ENCODE data around the gene RPL36AL. TPM values are rescaled to one million over a fixed set of nuclear protein-coding genes. Genes with fewer than 3 reads are reported as not detected.
A peak's percentile ranks its signal among the peaks of the same experiment; 100 is the strongest.
"Not testable (repeated sequence)": the region's sequence is repeated elsewhere in the genome, so short reads cannot be mapped to it uniquely, and the experiment has no call there.

The RPL36AL gene
- total RNA-seq, 1 experiment from 2014 or later: 207 TPM

- no peak overlapping the region for H2BK20ac ChIP-seq (ENCODE audit: low read depth, low read length, poor library complexity, severe bottlenecking)
- no peak overlapping the region for H2BK5ac ChIP-seq (ENCODE audit: insufficient read length, low read length)
- no peak overlapping the region for H3K18ac ChIP-seq (ENCODE audit: insufficient read length, low read depth, low read length)
- H3K4me1 Mint-ChIP-seq: peaks cover 20 to 23% of the 10 kb centered on the region in 2 experiments
- H3K79me2 ChIP-seq (ENCODE audit: insufficient read depth, low read length): peaks cover 12% of the 10 kb centered on the region; the same call in 1 of the 2 replicates
- DNase-seq: no peak
- no peak overlapping the region for H4K5ac ChIP-seq (ENCODE audit: insufficient read length, low read depth, low read length)
- H3K79me1 ChIP-seq (ENCODE audit: insufficient read depth, low read depth, low read length, poor library complexity, severe bottlenecking): no peaks in the 10 kb centered on the region
- no peak overlapping the region for H3K56ac ChIP-seq (ENCODE audit: insufficient read length, low read depth, low read length)
- H3K23ac ChIP-seq (ENCODE audit: insufficient read length, low read depth, low read length): no peak overlapping the region
- H3K23me2 ChIP-seq (ENCODE audit: insufficient read length, low read depth, low read length, poor library complexity, severe bottlenecking): peaks cover 12% of the 10 kb centered on the region
- H2AFZ ChIP-seq (ENCODE audit: low read length): no peak overlapping the region
- peak overlapping the region; percentile 95 for H3K4me2 ChIP-seq (ENCODE audit: insufficient read depth, insufficient read length, low read length)
- TF ChIP-seq CTCF (conservative IDR thresholded peaks at IDR 0.05): no peak
- no peak overlapping the region for H3K27ac ChIP-seq (ENCODE audit: insufficient read length, low read depth, low read length)
- peaks cover 4% of the 10 kb centered on the region; the same call in 1 of the 2 replicates for H3K4me1 ChIP-seq (ENCODE audit: insufficient read depth, low read length)
- no peak overlapping the region for H3T11ph ChIP-seq (ENCODE audit: low read length)
- H3K9me3 ChIP-seq (ENCODE audit: control insufficient read depth, low read depth, low read length): no peaks in the 10 kb centered on the region
- H3K27ac Mint-ChIP-seq: peak overlapping the region; percentile 32 to 99 (median 99); a peak in 4 of 7 replicates
- peaks cover 8 to 36% (median 18%) of the 10 kb centered on the region in 3 experiments for H3K36me3 Mint-ChIP-seq (ENCODE audit: insufficient read depth in 1 of 3, low read depth in 3 of 3)
- no CpG with 5 or more reads among the region's 11 CpGs for WGBS (ENCODE audit: extremely low coverage, insufficient read length, low lambda C conversion rate)
- H2AK5ac ChIP-seq (ENCODE audit: insufficient read length, low read length): no peak overlapping the region
- H2BK15ac ChIP-seq (ENCODE audit: low read depth, low read length): no peak overlapping the region
- H2BK12ac ChIP-seq (ENCODE audit: insufficient read length, low read depth, low read length): no peak overlapping the region
- H3K9me3 Mint-ChIP-seq: no peaks in the 10 kb centered on the region; a peak in 1 of 5 replicates
- no peak overlapping the region for H4K91ac ChIP-seq (ENCODE audit: insufficient read length, low read depth, low read length)
- H4K20me1 ChIP-seq (ENCODE audit: control insufficient read depth, insufficient read depth, insufficient read length): no peaks in the 10 kb centered on the region
- H2BK120ac ChIP-seq (ENCODE audit: low read depth, low read length, poor library complexity, severe bottlenecking): no peak overlapping the region
- no peak overlapping the region for H3K4ac ChIP-seq (ENCODE audit: low read depth, low read length)
- no peak overlapping the region for H4K8ac ChIP-seq (replicated peaks; ENCODE audit: insufficient read length, low read depth, low read length)
- peak overlapping the region; percentile 99 for H3K4me3 Mint-ChIP-seq
- no peaks in the 10 kb centered on the region for H3K27me3 Mint-ChIP-seq (ENCODE audit: low read depth)
- peak overlapping the region; percentile 85 for H3K9ac ChIP-seq (ENCODE audit: extremely low read depth, insufficient read length, low read length)
- H3K27me3 ChIP-seq (ENCODE audit: insufficient read depth, low read length): no peaks in the 10 kb centered on the region
- H3K14ac ChIP-seq (ENCODE audit: insufficient read depth, low read length): no peak overlapping the region
Measured at GRCh38 chr14:49619730-49620129, 696 bp downstream of the RPL36AL start.

DNA sequence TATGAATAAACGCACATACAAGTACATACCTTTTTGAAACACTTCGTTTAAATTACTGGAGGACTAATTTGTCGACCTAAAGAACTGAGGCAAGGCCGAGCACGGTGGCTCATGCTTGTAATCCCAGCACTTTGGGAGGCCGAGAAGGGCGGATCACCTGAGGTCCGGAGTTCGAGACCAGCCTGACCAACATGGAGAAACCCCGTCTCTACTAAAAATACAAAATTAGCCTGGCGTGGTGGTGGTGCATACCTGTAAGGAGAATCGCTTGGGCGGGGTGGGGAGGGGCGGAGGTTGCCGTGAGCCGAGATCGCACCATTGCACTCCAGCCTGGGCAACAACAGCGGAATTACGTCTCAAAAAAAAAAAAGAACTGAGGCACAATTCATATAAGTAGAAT lies 1.2 kb downstream of the RPL36AL start:
- not testable (repeated sequence) for H3K9me3 Mint-ChIP-seq; H2BK5ac ChIP-seq (ENCODE audit: insufficient read length, low read length); H3K9me3 ChIP-seq (ENCODE audit: control insufficient read depth, low read depth, low read length); H2AK5ac ChIP-seq (ENCODE audit: insufficient read length, low read length); DNase-seq; H2BK120ac ChIP-seq (ENCODE audit: low read depth, low read length, poor library complexity, severe bottlenecking); H3K4ac ChIP-seq (ENCODE audit: low read depth, low read length); H4K8ac ChIP-seq (replicated peaks; ENCODE audit: insufficient read length, low read depth, low read length); H3K14ac ChIP-seq (ENCODE audit: insufficient read depth, low read length); H3K79me1 ChIP-seq (ENCODE audit: insufficient read depth, low read depth, low read length, poor library complexity, severe bottlenecking); H3K9ac ChIP-seq (ENCODE audit: extremely low read depth, insufficient read length, low read length); H3K23ac ChIP-seq (ENCODE audit: insufficient read length, low read depth, low read length); H3K18ac ChIP-seq (ENCODE audit: insufficient read length, low read depth, low read length); H3K27me3 ChIP-seq (ENCODE audit: insufficient read depth, low read length); H3K27ac ChIP-seq (ENCODE audit: insufficient read length, low read depth, low read length); H2BK15ac ChIP-seq (ENCODE audit: low read depth, low read length); H2AFZ ChIP-seq (ENCODE audit: low read length); H4K20me1 ChIP-seq (ENCODE audit: control insufficient read depth, insufficient read depth, insufficient read length); H3K56ac ChIP-seq (ENCODE audit: insufficient read length, low read depth, low read length); H4K91ac ChIP-seq (ENCODE audit: insufficient read length, low read depth, low read length); H2BK12ac ChIP-seq (ENCODE audit: insufficient read length, low read depth, low read length); H2BK20ac ChIP-seq (ENCODE audit: low read depth, low read length, poor library complexity, severe bottlenecking); H3T11ph ChIP-seq (ENCODE audit: low read length); H3K27me3 Mint-ChIP-seq (ENCODE audit: low read depth); H4K5ac ChIP-seq (ENCODE audit: insufficient read length, low read depth, low read length); H3K4me1 ChIP-seq (ENCODE audit: insufficient read depth, low read length)
- WGBS (ENCODE audit: extremely low coverage, insufficient read length, low lambda C conversion rate): no CpG with 5 or more reads among the region's 19 CpGs
- H3K4me1 Mint-ChIP-seq: peaks cover 20 to 23% of the 10 kb centered on the region in 2 experiments
- Histone ChIP-seq H3K23me2 (ENCODE audit: insufficient read length, low read depth, low read length, poor library complexity, severe bottlenecking) (peaks cover 12% of the 10 kb centered on the region), H3K4me2 (ENCODE audit: insufficient read depth, insufficient read length, low read length) (peak overlapping the region; percentile 95), H3K79me2 (ENCODE audit: insufficient read depth, low read length) (peaks cover 12% of the 10 kb centered on the region; the same call in 1 of the 2 replicates)
- peak overlapping the region; percentile 99 for H3K4me3 Mint-ChIP-seq
- H3K27ac Mint-ChIP-seq: peak overlapping the region; percentile 32 to 99 (median 99); a peak in 4 of 7 replicates
- H3K36me3 Mint-ChIP-seq (ENCODE audit: insufficient read depth in 1 of 3, low read depth in 3 of 3): peaks cover 9 to 38% (median 21%) of the 10 kb centered on the region in 3 experiments
